ENCODE data around the gene PARP12.

DNA sequence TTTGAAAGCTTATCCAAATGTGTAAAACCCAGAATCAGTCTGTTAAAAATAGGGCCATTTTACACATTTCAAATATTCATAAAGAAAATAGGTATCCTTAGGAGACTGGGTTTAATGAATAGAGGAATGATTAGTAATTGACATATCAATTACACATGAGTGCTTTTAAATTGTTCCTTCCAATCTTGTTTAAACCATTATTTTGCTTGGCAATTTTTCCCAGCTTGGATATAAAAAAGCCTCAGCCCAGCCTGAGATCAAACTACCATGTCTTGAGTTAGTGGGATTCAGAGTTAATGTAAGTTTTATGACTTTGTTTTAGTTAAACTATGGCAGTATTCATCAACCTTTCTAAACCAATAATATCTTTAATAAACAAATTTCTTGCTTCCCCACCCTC, 28.3 kb downstream of the PARP12 start:
- TF ChIP-seq CTCF (IDR thresholded peaks at IDR 0.05) = no peak
- no peak for TF ChIP-seq POLR2A (IDR thresholded peaks at IDR 0.05)
